GM23248 (cell line): ENCODE results near the gene KLHL10. TPM values are rescaled to one million over a fixed set of nuclear protein-coding genes. Genes with fewer than 3 reads are reported as not detected.

ENCODE experiments used
- DNase-seq: peaks from one replicate; pipeline ENCODE4 v3.0.0-alpha.2; 2015
- H2AFZ ChIP-seq: fragments of 200-600 bp; sonication (generic); 2 replicates; pipeline ENCODE4 v1.6.1; 2016; ENCODE audit warnings: antibody characterized with exemption
- H3F3A ChIP-seq: fragments of 200-600 bp; sonication (generic); 2 replicates; pipeline ENCODE4 v1.6.1; 2016; ENCODE audit warnings: mild to moderate bottlenecking, antibody characterized with exemption, mixed run types; ENCODE audit not compliant: insufficient read depth
- H3K27ac ChIP-seq: fragments of 200-600 bp; sonication (generic); 2 replicates; pipeline ENCODE4 v1.5.1; 2016; ENCODE audit warnings: mild to moderate bottlenecking
- H3K27me3 ChIP-seq: fragments of 200-600 bp; sonication (generic); replicated peaks from 2 replicates; pipeline ENCODE4 v1.6.1; 2016; ENCODE audit warnings: mild to moderate bottlenecking; ENCODE audit not compliant: insufficient read depth
- H3K36me3 ChIP-seq: fragments of 200-600 bp; sonication (generic); 2 replicates; pipeline ENCODE4 v1.6.1; 2016; ENCODE audit warnings: low read depth, mild to moderate bottlenecking
- H3K4me1 ChIP-seq: fragments of 200-600 bp; sonication (generic); 2 replicates; pipeline ENCODE4 v1.6.1; 2016; ENCODE audit warnings: mild to moderate bottlenecking; ENCODE audit not compliant: insufficient read depth
- H3K4me2 ChIP-seq: fragments of 200-600 bp; sonication (generic); one replicate; pipeline ENCODE4 v1.6.1; 2016; ENCODE audit warnings: mild to moderate bottlenecking; ENCODE audit not compliant: unreplicated experiment
- H3K4me3 ChIP-seq: fragments of 200-600 bp; sonication (generic); 2 replicates; pipeline ENCODE4 v1.5.1; 2016; ENCODE audit warnings: mild to moderate bottlenecking
- H3K79me2 ChIP-seq: fragments of 200-600 bp; sonication (generic); 2 replicates; pipeline ENCODE4 v1.6.1; 2016; ENCODE audit warnings: mild to moderate bottlenecking; ENCODE audit not compliant: insufficient read depth
- H3K9ac ChIP-seq: fragments of 200-600 bp; sonication (generic); 2 replicates; pipeline ENCODE4 v1.6.1; 2016; ENCODE audit warnings: mild to moderate bottlenecking
- H3K9me2 ChIP-seq: fragments of 200-600 bp; sonication (generic); 2 replicates; pipeline ENCODE4 v1.6.1; 2016; ENCODE audit warnings: mixed run types, mild to moderate bottlenecking, moderate library complexity; ENCODE audit not compliant: insufficient read depth
- H3K9me3 ChIP-seq: fragments of 200-600 bp; sonication (generic); one replicate; pipeline ENCODE4 v1.6.1; 2017; ENCODE audit warnings: low read depth
- H4K20me1 ChIP-seq: fragments of 200-600 bp; sonication (generic); 2 replicates; pipeline ENCODE4 v1.6.0; 2016; ENCODE audit not compliant: insufficient read depth
- EZH2 ChIP-seq: fragments of 200-600 bp; sonication (generic); IDR thresholded peaks from 2 replicates; pipeline ENCODE4 v1.6.1; 2018; ENCODE audit warnings: antibody characterized with exemption, mild to moderate bottlenecking; ENCODE audit not compliant: insufficient read depth, poor library complexity, severe bottlenecking
- EZH2phosphoT487 ChIP-seq: fragments of 200-600 bp; sonication (generic); IDR thresholded peaks from 2 replicates; pipeline ENCODE4 v1.6.1; 2018; ENCODE audit warnings: antibody characterized with exemption, moderate library complexity, mild to moderate bottlenecking, low read depth; ENCODE audit not compliant: insufficient read depth
- WGBS, 2 experiments: methylation state at CpG; one replicate each; pipeline ENCODE4 v1.1.6; 2015 to 2017; ENCODE audit warnings: low lambda C conversion rate in 2 of 2, low coverage in 1 of 2; ENCODE audit errors: missing lambda C conversion rate in 2 of 2; 5-methylcytosine and 5-hydroxymethylcytosine counted together
- in situ Hi-C: fragments of 300-500 bp; cut with MboI; formaldehyde crosslinking; loops from 2 replicates; pipeline ENCODE4 v1.15.0; 2020
- polyA plus RNA-seq: library from polyadenylated mRNA; unstranded; fragments of >200 nt; fragmentation: Nextera tagmentation; extraction: Ambion mirVana; gene quantifications from 2 replicates; pipeline ENCODE4 v1.2.1, GENCODE V29; 2016
- total RNA-seq: library from RNA; depleted of rRNA; stranded (reverse); fragments of >200 nt; shearing (Covaris generic); gene quantifications from 2 replicates; pipeline ENCODE4 v1.2.3, GENCODE V29; 2014

KLHL10 gene
- total and polyA plus RNA-seq, 2 experiments from 2014 or later: 0.09 to 2.3 TPM

GRCh38 chr17:41818024-41818423 is 19.6 kb upstream of the KLHL10 start:
- peaks cover 17% of the 10 kb centered on the region; the same call in 1 of the 2 replicates for H3F3A ChIP-seq
- peaks cover 13% of the 10 kb centered on the region; the same call in 1 of the 2 replicates for H3K36me3 ChIP-seq
- peaks cover 15% of the 10 kb centered on the region for H3K4me1 ChIP-seq
- H3K9me2 ChIP-seq: no peaks in the 10 kb centered on the region
- peaks cover 56% of the 10 kb centered on the region for H3K79me2 ChIP-seq
- in situ Hi-C loops: no loop called here
- TF ChIP-seq EZH2 (no peak), EZH2phosphoT487 (no peak)
- no peak overlapping the region for H3K27ac ChIP-seq
- H2AFZ ChIP-seq: no peak overlapping the region
- H3K4me2 ChIP-seq: no peak overlapping the region
- H4K20me1 ChIP-seq: peaks cover 9% of the 10 kb centered on the region; the same call in 1 of the 2 replicates
- no peak overlapping the region for H3K4me3 ChIP-seq
- no peaks in the 10 kb centered on the region for H3K27me3 ChIP-seq
- WGBS, 2 experiments: 93 to 94% methylated on average over 15 to 20 of the region's 20 CpGs
- no peak overlapping the region for H3K9ac ChIP-seq
- no peaks in the 10 kb centered on the region for H3K9me3 ChIP-seq
- DNase-seq: no peak

GRCh38 chr17:41821776-41822175 is 15.8 kb upstream of the KLHL10 start:
- H3K9me3 ChIP-seq: no peaks in the 10 kb centered on the region
- H3K36me3 ChIP-seq: peaks cover 13% of the 10 kb centered on the region; the same call in 1 of the 2 replicates
- no peak overlapping the region for H3K4me2 ChIP-seq
- no peak for DNase-seq
- peaks cover 3% of the 10 kb centered on the region; the same call in 1 of the 2 replicates for H4K20me1 ChIP-seq
- H2AFZ ChIP-seq: no peak overlapping the region
- no peaks in the 10 kb centered on the region for H3K4me1 ChIP-seq
- H3K27ac ChIP-seq: no peak overlapping the region
- no peak overlapping the region for H3K4me3 ChIP-seq
- in situ Hi-C loops: no loop called here
- H3K9ac ChIP-seq: no peak overlapping the region
- TF ChIP-seq EZH2: no peak
- peaks cover 19% of the 10 kb centered on the region for H3K79me2 ChIP-seq
- no peaks in the 10 kb centered on the region for H3K27me3 ChIP-seq
- H3F3A ChIP-seq: peaks cover 23% of the 10 kb centered on the region
- 91 to 100% methylated on average over 5 to 14 of the region's 14 CpGs for WGBS, 2 experiments
- H3K9me2 ChIP-seq: no peaks in the 10 kb centered on the region

- H3K4me3 ChIP-seq: no peak overlapping the region
- peaks cover 12% of the 10 kb centered on the region for H3K79me2 ChIP-seq
- H3K9ac ChIP-seq: no peak overlapping the region
- H3K4me1 ChIP-seq: no peaks in the 10 kb centered on the region
- H3K4me2 ChIP-seq: no peak overlapping the region
- H3F3A ChIP-seq: peaks cover 23% of the 10 kb centered on the region
- in situ Hi-C loops: no loop called here
- H2AFZ ChIP-seq: no peak overlapping the region
- WGBS, 2 experiments: 90 to 93% methylated on average over 12 of the region's 12 CpGs
- H3K9me2 ChIP-seq: no peaks in the 10 kb centered on the region
- no peak for DNase-seq
- no peak overlapping the region for H3K27ac ChIP-seq
- no peak for TF ChIP-seq EZH2
- TF ChIP-seq EZH2phosphoT487: no peak
- peaks cover 9% of the 10 kb centered on the region; the same call in 1 of the 2 replicates for H3K36me3 ChIP-seq
- no peaks in the 10 kb centered on the region for H4K20me1 ChIP-seq
- no peaks in the 10 kb centered on the region for H3K9me3 ChIP-seq
- no peaks in the 10 kb centered on the region for H3K27me3 ChIP-seq
Observed at GRCh38 chr17:41822216-41823140, 15.1 kb upstream of the KLHL10 start.

GRCh38 chr17:41823141-41823524 is 14.5 kb upstream of the KLHL10 start:
- no peaks in the 10 kb centered on the region for H3K9me2 ChIP-seq
- 92 to 100% methylated on average over 1 of the region's 1 CpG for WGBS, 2 experiments
- H3K79me2 ChIP-seq: peaks cover 5% of the 10 kb centered on the region; the same call in 1 of the 2 replicates
- peaks cover 27% of the 10 kb centered on the region for H3F3A ChIP-seq
- in situ Hi-C loops: no loop called here
- no peaks in the 10 kb centered on the region for H3K27me3 ChIP-seq
- no peak for DNase-seq
- TF ChIP-seq EZH2 (no peak), EZH2phosphoT487 (no peak)
- H3K36me3 ChIP-seq: peaks cover 5% of the 10 kb centered on the region; the same call in 1 of the 2 replicates
- H3K27ac ChIP-seq: no peak overlapping the region
- H3K4me2 ChIP-seq: no peak overlapping the region
- no peak overlapping the region for H3K9ac ChIP-seq
- H3K4me1 ChIP-seq: no peaks in the 10 kb centered on the region
- no peaks in the 10 kb centered on the region for H3K9me3 ChIP-seq
- no peaks in the 10 kb centered on the region for H4K20me1 ChIP-seq
- H2AFZ ChIP-seq: no peak overlapping the region
- H3K4me3 ChIP-seq: no peak overlapping the region
